Natural killer cell treated with Interleukin-12 subunit alpha and Interleukin-12 subunit beta and Interleukin-15 and Interleukin-18, amount 100 ng/mL, for 72 hours (primary cell): ENCODE data around the gene ADAMTS5. TPM values are rescaled to one million over a fixed set of nuclear protein-coding genes. Genes with fewer than 3 reads are reported as not detected.

ENCODE experiments used
- ATAC-seq, 2 donors: fragments of 150-1000 bp; cut with Tn5 transposase in 1 of 2; sonication (Bioruptor Pico), chemical (Tn5 transposase) in 1 of 2; 2 replicates each; pipeline ENCODE4 v1.10.0; 2021
- DNase-seq: peaks from one replicate; pipeline ENCODE4 v3.0.0; 2022; ENCODE audit warnings: low spot score
- H3K27ac Mint-ChIP-seq, 2 donors: 1 replicate in 1 of 2; 2 replicates in 1 of 2; pipeline ENCODE4 v1.8.0; 2022; ENCODE audit warnings: mixed read lengths in 2 of 2, mild to moderate bottlenecking in 1 of 2, moderate library complexity in 1 of 2
- H3K27me3 Mint-ChIP-seq, 2 donors: 1 replicate in 1 of 2; 2 replicates in 1 of 2; pipeline ENCODE4 v1.8.0; 2022; ENCODE audit warnings: mixed read lengths in 2 of 2
- H3K36me3 Mint-ChIP-seq: one replicate; pipeline ENCODE4 v1.8.0; 2022; ENCODE audit warnings: mixed read lengths
- H3K4me1 Mint-ChIP-seq, 2 donors: 1 replicate in 1 of 2; 2 replicates in 1 of 2; pipeline ENCODE4 v1.8.0; 2022; ENCODE audit warnings: low read depth in 2 of 2, mixed read lengths in 2 of 2, mild to moderate bottlenecking in 1 of 2
- H3K4me3 Mint-ChIP-seq: one replicate; pipeline ENCODE4 v1.8.0; 2022; ENCODE audit warnings: mixed read lengths
- H3K9me3 Mint-ChIP-seq: 2 replicates; pipeline ENCODE4 v1.8.0; 2022; ENCODE audit warnings: mixed read lengths
- total RNA-seq, 2 donors: library from RNA; stranded (reverse); gene quantifications; one replicate each; pipeline ENCODE4 v1.2.3, GENCODE V29; 2022

ADAMTS5 gene
- total RNA-seq, 2 donors from 2014 or later = not detected

DNA sequence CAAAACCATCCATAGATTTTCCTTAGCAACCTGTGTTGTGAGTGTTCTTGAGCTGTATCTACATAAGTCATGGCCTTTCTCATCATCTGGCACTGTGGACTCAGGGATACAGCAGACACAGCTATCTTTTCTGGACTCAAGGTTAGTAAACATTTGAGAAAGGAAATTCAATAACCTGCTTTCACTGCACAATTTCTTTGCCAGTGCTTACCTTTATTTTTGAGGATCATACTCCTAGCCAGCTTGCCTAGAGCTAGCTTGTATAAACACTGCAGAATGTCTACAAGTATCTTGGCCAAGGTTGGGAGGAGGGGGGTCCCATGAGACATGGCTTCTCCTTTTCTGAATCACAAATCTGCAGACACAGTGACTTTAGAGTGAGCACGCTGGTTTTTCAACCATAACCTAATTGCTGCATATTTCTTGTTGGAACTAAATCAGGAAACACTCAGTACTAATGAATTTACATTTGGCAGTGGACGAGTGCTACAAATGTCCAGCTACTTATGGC lies 27.2 kb downstream of the ADAMTS5 start:
- H3K9me3 Mint-ChIP-seq = no peaks in the 10 kb centered on the region
- no peaks in the 10 kb centered on the region for H3K36me3 Mint-ChIP-seq
- no peak overlapping the region for H3K27ac Mint-ChIP-seq
- DNase-seq (no peak), ATAC-seq (no peak)
- peaks cover 0 to 7% of the 10 kb centered on the region in 2 donors for H3K27me3 Mint-ChIP-seq
- no peaks in the 10 kb centered on the region for H3K4me1 Mint-ChIP-seq
- no peak overlapping the region for H3K4me3 Mint-ChIP-seq

- Mint-ChIP-seq H3K27me3 (peaks cover 0 to 7% of the 10 kb centered on the region in 2 donors), H3K27ac (no peak overlapping the region), H3K9me3 (no peaks in the 10 kb centered on the region), H3K4me3 (no peak overlapping the region), H3K4me1 (no peaks in the 10 kb centered on the region), H3K36me3 (no peaks in the 10 kb centered on the region)
- DNase-seq = no peak
- ATAC-seq = no peak
Measured at GRCh38 chr21:26936641-26937040, 30.2 kb downstream of the ADAMTS5 start.

- no peak overlapping the region for H3K27ac Mint-ChIP-seq
- peaks cover 0 to 7% of the 10 kb centered on the region in 2 donors for H3K27me3 Mint-ChIP-seq
- no peaks in the 10 kb centered on the region for H3K4me1 Mint-ChIP-seq
- DNase-seq (no peak), ATAC-seq (no peak)
- no peaks in the 10 kb centered on the region for H3K9me3 Mint-ChIP-seq
- no peak overlapping the region for H3K4me3 Mint-ChIP-seq
- no peaks in the 10 kb centered on the region for H3K36me3 Mint-ChIP-seq
Measured at GRCh38 chr21:26935977-26936376, 30.9 kb downstream of the ADAMTS5 start.

GRCh38 chr21:26934383-26934782 lies 32.5 kb downstream of the ADAMTS5 start:
- no peak overlapping the region for H3K27ac Mint-ChIP-seq
- peaks cover 0 to 10% of the 10 kb centered on the region in 2 donors for H3K27me3 Mint-ChIP-seq
- no peaks in the 10 kb centered on the region for H3K9me3 Mint-ChIP-seq
- ATAC-seq = no peak
- no peak for DNase-seq
- no peaks in the 10 kb centered on the region for H3K36me3 Mint-ChIP-seq
- H3K4me1 Mint-ChIP-seq = no peaks in the 10 kb centered on the region
- H3K4me3 Mint-ChIP-seq = no peak overlapping the region

DNA sequence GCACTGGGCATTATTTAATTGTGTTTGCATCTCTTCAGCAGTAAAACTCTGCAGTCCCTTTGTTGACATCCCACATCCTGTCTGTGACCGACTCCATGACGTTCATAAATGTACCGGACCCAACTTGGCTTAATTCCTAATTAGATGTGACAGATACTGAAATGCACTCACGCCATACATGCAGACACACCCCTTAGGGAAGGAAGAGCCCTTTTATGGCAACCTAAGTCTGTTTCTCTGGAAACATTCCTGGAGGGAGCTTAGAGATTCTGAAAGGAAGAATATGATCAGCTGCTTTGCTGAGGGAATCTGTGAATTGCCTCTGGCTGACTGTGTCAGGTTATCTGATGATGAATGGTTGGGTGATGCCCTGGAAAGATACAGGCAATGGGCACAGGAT lies 33.4 kb downstream of the ADAMTS5 start:
- DNase-seq = no peak
- H3K4me3 Mint-ChIP-seq = no peak overlapping the region

DNA sequence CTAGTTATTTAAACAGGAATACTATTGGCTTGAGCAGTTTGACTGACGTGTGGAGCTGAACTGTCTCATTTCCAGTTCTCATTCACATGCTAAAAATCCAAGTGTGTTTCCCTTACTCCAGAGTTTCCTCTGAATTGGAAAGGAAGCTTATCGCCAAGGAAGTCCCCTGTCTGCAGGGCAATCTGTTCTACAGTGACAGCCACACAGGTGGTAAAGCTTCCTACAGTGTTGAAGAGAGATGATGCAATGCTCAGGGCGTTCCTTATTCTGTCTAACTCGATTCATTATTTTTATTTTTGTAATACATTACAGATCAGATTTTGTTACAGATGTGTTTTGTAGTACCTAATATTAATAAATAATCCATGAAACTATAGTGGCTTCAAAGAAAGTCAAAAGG lies 41.3 kb downstream of the ADAMTS5 start:
- H3K4me1 Mint-ChIP-seq = no peaks in the 10 kb centered on the region
- no peak overlapping the region for H3K27ac Mint-ChIP-seq
- H3K36me3 Mint-ChIP-seq = no peaks in the 10 kb centered on the region
- no peak overlapping the region for H3K4me3 Mint-ChIP-seq
- no peaks in the 10 kb centered on the region for H3K9me3 Mint-ChIP-seq
- ATAC-seq = no peak
- no peak for DNase-seq
- H3K27me3 Mint-ChIP-seq = peaks cover 0 to 5% of the 10 kb centered on the region in 2 donors

More for the DNA sequence above, 33.4 kb downstream of the ADAMTS5 start:
- Mint-ChIP-seq H3K4me1 (no peaks in the 10 kb centered on the region), H3K9me3 (no peaks in the 10 kb centered on the region), H3K36me3 (no peaks in the 10 kb centered on the region), H3K27ac (no peak overlapping the region), H3K27me3 (peaks cover 0 to 6% of the 10 kb centered on the region in 2 donors)
- ATAC-seq = no peak

DNA sequence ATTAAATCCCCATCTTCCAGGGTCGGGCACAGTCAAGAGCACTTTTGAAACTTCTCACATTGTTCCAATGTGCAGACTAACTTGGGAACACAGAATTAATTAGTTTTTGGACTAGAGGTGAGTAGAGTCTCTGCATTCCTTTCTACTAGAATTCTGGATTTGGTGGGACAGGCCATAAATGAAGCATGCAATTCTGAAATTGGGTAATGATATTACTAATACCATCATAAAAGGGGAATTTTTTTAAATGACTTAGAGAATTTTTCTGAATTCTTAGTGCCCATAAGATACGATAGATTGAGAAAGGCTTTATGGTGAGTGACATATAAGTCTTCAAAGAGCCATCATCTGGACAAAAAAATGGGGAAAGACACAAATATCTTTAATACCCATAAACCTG lies 41.8 kb downstream of the ADAMTS5 start:
- H3K27ac Mint-ChIP-seq = no peak overlapping the region
- H3K4me1 Mint-ChIP-seq = no peaks in the 10 kb centered on the region
- no peaks in the 10 kb centered on the region for H3K9me3 Mint-ChIP-seq
- H3K4me3 Mint-ChIP-seq = no peak overlapping the region
- DNase-seq (no peak), ATAC-seq (no peak)
- H3K27me3 Mint-ChIP-seq = peaks cover 0 to 5% of the 10 kb centered on the region in 2 donors
- H3K36me3 Mint-ChIP-seq = no peaks in the 10 kb centered on the region

DNA sequence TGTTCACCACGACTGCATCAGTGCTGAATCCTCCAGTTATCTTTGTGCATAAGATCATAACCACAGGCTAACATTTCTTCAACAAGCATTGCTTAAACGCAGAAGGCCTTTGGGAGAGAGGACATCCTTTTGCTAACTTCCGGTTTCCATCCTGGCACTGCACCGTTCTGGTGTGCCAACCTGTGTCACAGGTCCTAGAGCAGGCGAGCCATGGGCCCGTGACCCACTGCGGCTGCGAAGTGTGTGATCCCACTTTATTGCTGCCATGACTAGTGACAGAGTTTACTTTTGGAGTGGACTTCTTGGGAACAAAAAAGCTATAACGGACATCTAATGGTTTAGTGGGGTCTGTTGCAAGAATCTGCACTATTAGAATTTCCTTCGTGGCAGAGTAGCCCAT lies 42.9 kb downstream of the ADAMTS5 start:
- no peaks in the 10 kb centered on the region for H3K9me3 Mint-ChIP-seq
- H3K36me3 Mint-ChIP-seq = no peaks in the 10 kb centered on the region
- H3K27ac Mint-ChIP-seq = no peak overlapping the region
- H3K27me3 Mint-ChIP-seq = peaks cover 0 to 2% of the 10 kb centered on the region in 2 donors
- no peak for DNase-seq
- H3K4me3 Mint-ChIP-seq = no peak overlapping the region
- ATAC-seq = no peak
- H3K4me1 Mint-ChIP-seq = no peaks in the 10 kb centered on the region

DNA sequence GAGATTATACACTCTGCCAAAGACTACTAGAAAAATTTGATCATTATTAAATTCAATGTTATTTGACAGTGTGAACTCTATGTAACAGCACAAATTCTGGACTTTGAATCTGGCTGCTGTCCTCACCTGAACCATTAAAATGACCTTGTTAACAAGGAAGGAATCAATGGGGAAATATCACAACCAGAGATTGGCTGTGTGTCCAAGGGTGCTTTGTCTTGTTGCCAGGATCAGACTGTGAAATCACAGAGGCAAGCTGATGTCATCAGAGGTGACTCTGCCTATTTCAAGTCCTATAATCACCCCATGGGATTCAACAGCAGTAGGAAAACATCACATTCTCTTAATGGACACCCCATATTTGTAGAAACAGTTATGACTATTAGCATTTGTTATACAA lies 46.8 kb downstream of the ADAMTS5 start:
- ATAC-seq (no peak), DNase-seq (no peak)
- Mint-ChIP-seq H3K4me3 (no peak overlapping the region), H3K9me3 (peaks cover 6% of the 10 kb centered on the region), H3K36me3 (no peaks in the 10 kb centered on the region), H3K27me3 (peaks cover 6 to 11% of the 10 kb centered on the region in 2 donors), H3K4me1 (no peaks in the 10 kb centered on the region), H3K27ac (no peak overlapping the region)

GRCh38 chr21:26918323-26919079 lies 48.4 kb downstream of the ADAMTS5 start:
- Mint-ChIP-seq H3K27me3 (peaks cover 10 to 13% of the 10 kb centered on the region in 2 donors), H3K4me1 (no peaks in the 10 kb centered on the region), H3K36me3 (no peaks in the 10 kb centered on the region), H3K27ac (no peak overlapping the region), H3K4me3 (no peak overlapping the region), H3K9me3 (peaks cover 11% of the 10 kb centered on the region)
- DNase-seq (no peak), ATAC-seq (no peak)

GRCh38 chr21:26916799-26917198 lies 50.1 kb downstream of the ADAMTS5 start:
- Mint-ChIP-seq H3K36me3 (no peaks in the 10 kb centered on the region), H3K4me1 (no peaks in the 10 kb centered on the region), H3K9me3 (peaks cover 11% of the 10 kb centered on the region), H3K27ac (no peak overlapping the region), H3K27me3 (peaks cover 10 to 13% of the 10 kb centered on the region in 2 donors), H3K4me3 (no peak overlapping the region)
- no peak for DNase-seq
- no peak for ATAC-seq

DNA sequence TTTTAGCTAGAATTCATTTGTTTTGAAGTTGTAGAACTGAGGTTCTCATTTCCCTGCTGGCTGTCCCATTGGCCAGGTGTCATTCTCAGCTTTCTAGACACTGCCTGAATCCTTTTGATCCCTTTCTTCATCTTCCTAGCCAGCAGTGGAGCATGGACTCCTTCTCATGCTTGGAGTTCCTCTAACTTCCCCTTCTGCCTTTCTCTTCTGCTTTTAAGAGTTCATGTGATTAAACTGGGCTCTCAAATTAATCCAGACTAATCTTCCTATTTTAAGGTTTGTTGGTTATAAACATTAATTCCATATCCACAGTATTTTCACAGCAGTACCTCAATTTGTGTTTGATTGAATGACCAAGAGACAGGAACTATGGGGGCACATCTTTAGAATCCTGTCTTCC lies 52.3 kb downstream of the ADAMTS5 start:
- Mint-ChIP-seq H3K27ac (no peak overlapping the region), H3K4me3 (no peak overlapping the region), H3K9me3 (peaks cover 11% of the 10 kb centered on the region), H3K4me1 (no peaks in the 10 kb centered on the region), H3K36me3 (no peaks in the 10 kb centered on the region), H3K27me3 (peaks cover 10 to 13% of the 10 kb centered on the region in 2 donors)
- ATAC-seq (no peak), DNase-seq (no peak)

- Mint-ChIP-seq H3K4me1 (no peaks in the 10 kb centered on the region), H3K27me3 (peaks cover 10 to 13% of the 10 kb centered on the region in 2 donors), H3K27ac (no peak overlapping the region), H3K9me3 (peaks cover 11% of the 10 kb centered on the region), H3K4me3 (no peak overlapping the region), H3K36me3 (no peaks in the 10 kb centered on the region)
- DNase-seq (no peak), ATAC-seq (no peak)
Measured at GRCh38 chr21:26912466-26912865, 54.4 kb downstream of the ADAMTS5 start.

DNA sequence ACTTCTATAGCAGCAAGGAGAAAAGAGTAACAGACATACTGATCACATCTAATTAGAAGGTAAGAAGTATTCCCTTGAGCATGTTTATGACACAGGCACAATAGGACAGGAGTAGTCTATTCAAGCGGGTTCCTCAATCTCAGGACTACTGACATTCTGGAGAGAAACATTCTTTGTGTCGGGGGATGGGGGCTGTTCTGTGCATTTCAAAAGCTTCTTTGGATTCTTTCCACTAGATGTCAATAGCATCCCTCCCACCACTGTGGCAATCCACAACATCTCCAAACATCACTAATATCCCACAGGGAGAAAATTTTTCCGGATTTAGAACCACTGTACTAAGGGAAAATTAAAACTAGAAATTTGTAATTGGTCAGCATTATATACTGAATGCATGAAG lies 56.9 kb downstream of the ADAMTS5 start:
- H3K27ac Mint-ChIP-seq = no peak overlapping the region
- peaks cover 1 to 4% of the 10 kb centered on the region in 2 donors for H3K27me3 Mint-ChIP-seq

More for the DNA sequence above, 56.9 kb downstream of the ADAMTS5 start:
- Mint-ChIP-seq H3K4me3 (no peak overlapping the region), H3K36me3 (no peaks in the 10 kb centered on the region), H3K9me3 (peaks cover 5% of the 10 kb centered on the region), H3K4me1 (no peaks in the 10 kb centered on the region)
- no peak for DNase-seq
- no peak for ATAC-seq
